ENCODE measurements around the gene MIR17HG.

Gene MIR17HG

DNA sequence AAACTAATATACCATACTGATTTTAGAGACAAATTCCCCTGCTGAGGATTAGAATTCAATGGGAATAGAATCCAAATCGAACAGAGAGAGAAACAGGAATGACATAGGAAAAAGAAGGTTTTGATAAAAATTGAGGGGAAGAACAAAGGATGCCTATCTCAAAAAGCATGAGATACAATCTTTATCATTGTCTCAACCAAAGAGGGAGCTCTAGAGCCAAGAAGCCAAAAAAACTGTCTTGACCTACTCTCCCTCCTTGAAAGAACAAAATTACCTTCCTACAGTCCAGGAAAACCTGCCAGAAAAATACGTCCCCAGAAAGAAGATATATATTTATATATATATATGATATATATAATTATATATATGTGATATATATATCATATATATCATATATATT is 39.2 kb upstream of the MIR17HG start:
- Histone ChIP-seq H3K36me3 (ENCODE audit: control insufficient read depth, low read length) (no peaks in the 10 kb centered on the region), H3K4me1 (ENCODE audit: control insufficient read depth, low read length) (no peaks in the 10 kb centered on the region)
- TF ChIP-seq, protein P1, sequence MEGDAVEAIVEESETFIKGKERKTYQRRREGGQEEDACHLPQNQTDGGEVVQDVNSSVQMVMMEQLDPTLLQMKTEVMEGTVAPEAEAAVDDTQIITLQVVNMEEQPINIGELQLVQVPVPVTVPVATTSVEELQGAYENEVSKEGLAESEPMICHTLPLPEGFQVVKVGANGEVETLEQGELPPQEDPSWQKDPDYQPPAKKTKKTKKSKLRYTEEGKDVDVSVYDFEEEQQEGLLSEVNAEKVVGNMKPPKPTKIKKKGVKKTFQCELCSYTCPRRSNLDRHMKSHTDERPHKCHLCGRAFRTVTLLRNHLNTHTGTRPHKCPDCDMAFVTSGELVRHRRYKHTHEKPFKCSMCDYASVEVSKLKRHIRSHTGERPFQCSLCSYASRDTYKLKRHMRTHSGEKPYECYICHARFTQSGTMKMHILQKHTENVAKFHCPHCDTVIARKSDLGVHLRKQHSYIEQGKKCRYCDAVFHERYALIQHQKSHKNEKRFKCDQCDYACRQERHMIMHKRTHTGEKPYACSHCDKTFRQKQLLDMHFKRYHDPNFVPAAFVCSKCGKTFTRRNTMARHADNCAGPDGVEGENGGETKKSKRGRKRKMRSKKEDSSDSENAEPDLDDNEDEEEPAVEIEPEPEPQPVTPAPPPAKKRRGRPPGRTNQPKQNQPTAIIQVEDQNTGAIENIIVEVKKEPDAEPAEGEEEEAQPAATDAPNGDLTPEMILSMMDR (IDR thresholded peaks at IDR 0.05; ENCODE audit: low read depth, low read length, poor library complexity, severe bottlenecking), result no peak
- TF ChIP-seq EZH2phosphoT487 (IDR thresholded peaks at IDR 0.05; ENCODE audit: borderline replicate concordance, low read length), result no peak

DNA sequence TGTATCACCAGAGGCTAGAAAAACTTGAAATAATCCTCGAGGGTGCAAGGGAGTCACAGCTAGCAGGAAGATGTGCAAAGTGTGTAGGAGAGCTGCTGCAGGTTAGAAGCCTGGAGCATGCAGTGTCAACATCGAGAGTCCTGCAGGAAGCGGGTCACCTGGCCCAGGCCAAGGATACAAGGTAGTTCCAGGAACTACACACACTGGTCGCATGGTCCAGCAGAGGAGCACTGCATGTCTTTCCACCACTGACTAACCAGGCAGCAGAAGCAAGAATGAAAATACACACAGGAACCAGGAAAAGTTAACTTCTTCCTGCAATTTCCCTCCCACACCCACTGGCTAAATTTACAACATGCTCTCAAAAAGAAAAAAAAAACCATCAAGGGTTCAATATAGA is 36.0 kb upstream of the MIR17HG start:
- Histone ChIP-seq H3K4me1 (ENCODE audit: control insufficient read depth, low read length) (no peaks in the 10 kb centered on the region), H4K20me1 (ENCODE audit: control insufficient read depth, insufficient read depth, low read depth, low read length) (no peaks in the 10 kb centered on the region), H3F3A (ENCODE audit: control insufficient read depth, insufficient read depth) (no peaks in the 10 kb centered on the region), H3K9me2 (replicated peaks; ENCODE audit: control insufficient read depth, low read length) (no peaks in the 10 kb centered on the region), H3K9me3 (ENCODE audit: control insufficient read depth, insufficient read depth, low read length) (no peaks in the 10 kb centered on the region), H3K79me2 (ENCODE audit: control insufficient read depth, low read length) (no peaks in the 10 kb centered on the region), H3K27ac (ENCODE audit: low read depth, low read length) (no peak overlapping the region), H3K27me3 (ENCODE audit: control insufficient read depth, low read length) (peaks cover 19% of the 10 kb centered on the region), H3K4me2 (ENCODE audit: low read length) (no peak overlapping the region), H3K36me3 (ENCODE audit: control insufficient read depth, low read length) (no peaks in the 10 kb centered on the region), H3K4me3 (ENCODE audit: low read length) (no peak overlapping the region)
- TF ChIP-seq, protein P1 (IDR thresholded peaks at IDR 0.05; ENCODE audit: low read depth, low read length, poor library complexity, severe bottlenecking), result no peak
- no peak for TF ChIP-seq EZH2phosphoT487 (IDR thresholded peaks at IDR 0.05; ENCODE audit: borderline replicate concordance, low read length)

More for the DNA sequence above, 39.2 kb upstream of the MIR17HG start:
- H3K27me3 ChIP-seq (ENCODE audit: control insufficient read depth, low read length), result peaks cover 8% of the 10 kb centered on the region
- no peaks in the 10 kb centered on the region for H3K79me2 ChIP-seq (ENCODE audit: control insufficient read depth, low read length)
- H3K27ac ChIP-seq (ENCODE audit: low read depth, low read length), result no peak overlapping the region
- no peak overlapping the region for H3K4me2 ChIP-seq (ENCODE audit: low read length)
- H3K4me3 ChIP-seq (ENCODE audit: low read length), result no peak overlapping the region
- H3K9me3 ChIP-seq (ENCODE audit: control insufficient read depth, insufficient read depth, low read length), result no peaks in the 10 kb centered on the region
- H3F3A ChIP-seq (ENCODE audit: control insufficient read depth, insufficient read depth), result no peaks in the 10 kb centered on the region
- no peaks in the 10 kb centered on the region for H4K20me1 ChIP-seq (ENCODE audit: control insufficient read depth, insufficient read depth, low read depth, low read length)
- no peaks in the 10 kb centered on the region for H3K9me2 ChIP-seq (replicated peaks; ENCODE audit: control insufficient read depth, low read length)

DNA sequence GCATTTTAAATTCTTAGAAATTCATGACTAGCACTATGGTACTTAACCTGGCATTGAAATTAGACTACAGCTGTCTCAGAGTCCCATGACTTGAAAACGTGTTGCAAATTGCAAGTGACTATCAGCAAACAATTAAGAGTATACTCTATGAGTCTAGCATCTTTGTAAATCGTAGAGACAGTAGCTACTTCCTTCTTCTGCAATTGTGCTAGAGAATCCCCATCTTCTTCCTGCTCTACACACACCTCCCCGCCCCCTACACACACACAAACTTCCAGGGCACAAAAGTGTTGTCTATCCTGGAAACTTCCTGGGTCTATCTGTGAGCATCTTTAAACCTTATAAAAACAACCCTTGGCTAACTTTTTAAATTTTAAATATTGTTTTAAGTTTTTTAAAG is 35.2 kb upstream of the MIR17HG start:
- Histone ChIP-seq H3K36me3 (ENCODE audit: control insufficient read depth, low read length) (no peaks in the 10 kb centered on the region), H3F3A (ENCODE audit: control insufficient read depth, insufficient read depth) (no peaks in the 10 kb centered on the region), H3K4me1 (ENCODE audit: control insufficient read depth, low read length) (no peaks in the 10 kb centered on the region), H3K9me3 (ENCODE audit: control insufficient read depth, insufficient read depth, low read length) (no peaks in the 10 kb centered on the region), H3K79me2 (ENCODE audit: control insufficient read depth, low read length) (no peaks in the 10 kb centered on the region), H3K4me3 (ENCODE audit: low read length) (no peak overlapping the region), H3K4me2 (ENCODE audit: low read length) (0 out of 2 replicates have a peak overlapping the region, but pooled peaks have one; percentile 7), H3K27ac (ENCODE audit: low read depth, low read length) (no peak overlapping the region), H3K27me3 (ENCODE audit: control insufficient read depth, low read length) (peaks cover 19% of the 10 kb centered on the region), H3K9me2 (replicated peaks; ENCODE audit: control insufficient read depth, low read length) (no peaks in the 10 kb centered on the region), H4K20me1 (ENCODE audit: control insufficient read depth, insufficient read depth, low read depth, low read length) (no peaks in the 10 kb centered on the region)
- TF ChIP-seq EZH2phosphoT487 (IDR thresholded peaks at IDR 0.05; ENCODE audit: borderline replicate concordance, low read length), result no peak
- TF ChIP-seq, protein P1 (IDR thresholded peaks at IDR 0.05; ENCODE audit: low read depth, low read length, poor library complexity, severe bottlenecking), result no peak

Measured in DOHH2 (cell line).